ENCODE measurements around the gene BEND7. TPM values are rescaled to one million over a fixed set of nuclear protein-coding genes. Genes with fewer than 3 reads are reported as not detected.
"Not testable (repeated sequence)": the region's sequence is repeated elsewhere in the genome, so short reads cannot be mapped to it uniquely, and the experiment has no call there.

BEND7 gene
- total RNA-seq, 6 experiments from 2014 or later, result 0.14 to 2.0 (median 0.49) TPM

DNA sequence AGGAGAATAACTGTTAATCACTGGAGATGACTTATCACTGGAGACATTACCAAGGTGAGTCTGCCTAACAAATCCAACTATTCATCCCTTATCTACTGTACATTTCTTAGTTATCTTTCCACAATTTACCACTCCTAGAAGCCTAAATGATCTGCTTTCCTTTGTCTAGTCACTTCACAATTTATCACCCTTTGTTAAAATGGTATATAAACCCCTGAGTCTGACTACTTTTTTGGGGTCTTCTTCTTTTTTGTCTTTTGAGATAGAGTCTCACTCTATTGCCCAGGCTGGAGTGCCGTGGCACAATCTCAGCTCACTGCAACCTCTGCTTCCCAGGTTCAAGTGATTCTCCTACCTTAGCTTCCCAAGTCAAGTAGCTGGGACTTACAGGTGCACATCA is 114.7 kb downstream of the BEND7 start:
- Mint-ChIP-seq H3K36me3 (ENCODE audit: low read depth) (no peaks in the 10 kb centered on the region), H3K9me3 (no peaks in the 10 kb centered on the region), H3K27me3 (ENCODE audit: insufficient read depth) (peaks cover 25% of the 10 kb centered on the region), H3K27ac (no peak overlapping the region), H3K4me1 (ENCODE audit: low read depth) (no peaks in the 10 kb centered on the region), H3K4me3 (no peak overlapping the region)
- DNase-seq, result no peak
- TF ChIP-seq, protein P1, sequence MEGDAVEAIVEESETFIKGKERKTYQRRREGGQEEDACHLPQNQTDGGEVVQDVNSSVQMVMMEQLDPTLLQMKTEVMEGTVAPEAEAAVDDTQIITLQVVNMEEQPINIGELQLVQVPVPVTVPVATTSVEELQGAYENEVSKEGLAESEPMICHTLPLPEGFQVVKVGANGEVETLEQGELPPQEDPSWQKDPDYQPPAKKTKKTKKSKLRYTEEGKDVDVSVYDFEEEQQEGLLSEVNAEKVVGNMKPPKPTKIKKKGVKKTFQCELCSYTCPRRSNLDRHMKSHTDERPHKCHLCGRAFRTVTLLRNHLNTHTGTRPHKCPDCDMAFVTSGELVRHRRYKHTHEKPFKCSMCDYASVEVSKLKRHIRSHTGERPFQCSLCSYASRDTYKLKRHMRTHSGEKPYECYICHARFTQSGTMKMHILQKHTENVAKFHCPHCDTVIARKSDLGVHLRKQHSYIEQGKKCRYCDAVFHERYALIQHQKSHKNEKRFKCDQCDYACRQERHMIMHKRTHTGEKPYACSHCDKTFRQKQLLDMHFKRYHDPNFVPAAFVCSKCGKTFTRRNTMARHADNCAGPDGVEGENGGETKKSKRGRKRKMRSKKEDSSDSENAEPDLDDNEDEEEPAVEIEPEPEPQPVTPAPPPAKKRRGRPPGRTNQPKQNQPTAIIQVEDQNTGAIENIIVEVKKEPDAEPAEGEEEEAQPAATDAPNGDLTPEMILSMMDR (IDR thresholded peaks at IDR 0.05), result no peak

DNA sequence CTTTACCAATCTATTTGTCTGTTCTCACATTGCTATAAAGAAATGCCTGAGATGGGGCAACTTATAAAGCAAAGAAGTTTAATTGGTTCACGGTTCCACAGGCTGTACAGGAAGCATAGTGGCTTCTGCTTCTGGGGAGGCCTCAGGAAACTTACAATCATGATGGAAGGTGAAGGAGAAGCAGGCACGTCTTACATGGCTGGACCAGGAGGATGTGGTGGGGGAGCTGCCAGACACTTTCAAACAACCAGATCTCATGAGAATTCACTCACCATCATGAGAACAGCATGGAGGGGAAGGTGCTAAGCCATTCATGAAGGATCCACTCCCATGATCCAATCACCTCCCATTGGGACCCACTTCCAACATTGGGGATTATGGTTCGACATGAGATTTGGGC is 115.9 kb downstream of the BEND7 start:
- TF ChIP-seq, protein P1 (IDR thresholded peaks at IDR 0.05), result no peak
- no peaks in the 10 kb centered on the region for H3K9me3 Mint-ChIP-seq

DNA sequence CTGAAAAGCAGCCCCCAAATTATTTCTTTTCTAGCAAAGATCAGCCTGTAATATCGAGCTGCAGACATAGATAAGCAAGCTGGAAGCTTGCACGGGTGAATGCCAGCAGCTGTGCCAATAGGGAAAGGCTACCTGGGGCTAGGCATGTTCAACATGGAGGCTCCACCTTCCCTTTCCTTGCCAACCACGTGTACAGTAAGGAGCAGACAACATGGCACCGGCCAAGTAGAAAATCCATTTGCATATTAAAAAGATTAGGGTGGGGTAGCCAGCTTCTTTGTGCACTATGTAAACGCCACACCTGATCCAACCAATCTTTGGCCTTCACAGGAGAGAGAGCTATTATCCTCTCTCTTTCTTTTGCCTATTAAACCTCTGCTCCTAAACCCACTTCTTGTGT is 124.0 kb downstream of the BEND7 start:
- no peak for DNase-seq
- Mint-ChIP-seq H3K4me3 (no peak overlapping the region), H3K27ac (no peak overlapping the region), H3K36me3 (ENCODE audit: low read depth) (no peaks in the 10 kb centered on the region), H3K4me1 (ENCODE audit: low read depth) (no peaks in the 10 kb centered on the region), H3K9me3 (peaks cover 7% of the 10 kb centered on the region; the same call in 1 of the 2 replicates), H3K27me3 (ENCODE audit: insufficient read depth) (peaks cover 35% of the 10 kb centered on the region)
- TF ChIP-seq, protein P1 (IDR thresholded peaks at IDR 0.05), result no peak

More for the DNA sequence above, 115.9 kb downstream of the BEND7 start:
- Mint-ChIP-seq H3K4me1 (ENCODE audit: low read depth) (no peaks in the 10 kb centered on the region), H3K4me3 (no peak overlapping the region), H3K27me3 (ENCODE audit: insufficient read depth) (peaks cover 22% of the 10 kb centered on the region), H3K36me3 (ENCODE audit: low read depth) (no peaks in the 10 kb centered on the region), H3K27ac (no peak overlapping the region)
- no peak for DNase-seq

DNA sequence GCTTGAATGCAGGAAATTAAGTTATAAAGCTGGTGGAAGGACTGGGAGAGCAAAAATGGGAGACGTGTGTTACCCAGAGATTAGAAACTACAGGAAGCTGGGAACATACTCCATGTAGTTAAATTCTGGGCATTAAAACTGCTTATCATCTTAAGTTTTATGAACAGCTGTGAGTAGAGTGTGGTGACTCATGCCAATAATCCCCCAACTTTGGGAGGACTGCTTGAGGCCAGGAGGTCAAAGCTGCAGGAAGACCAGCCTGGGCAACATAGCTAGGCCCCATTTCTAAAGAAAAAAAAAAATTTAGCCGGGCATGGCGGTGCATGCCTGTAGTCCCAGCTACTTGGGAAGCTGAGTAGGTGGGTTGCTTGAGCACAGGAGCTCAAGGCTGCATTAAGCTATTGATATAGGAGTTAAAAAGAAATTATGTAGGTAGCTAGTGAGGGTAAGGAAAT is 124.5 kb downstream of the BEND7 start:
- H3K27ac Mint-ChIP-seq, result no peak overlapping the region
- TF ChIP-seq, protein P1 (IDR thresholded peaks at IDR 0.05), result no peak
- DNase-seq, result no peak
- H3K9me3 Mint-ChIP-seq, result peaks cover 7% of the 10 kb centered on the region; the same call in 1 of the 2 replicates
- H3K36me3 Mint-ChIP-seq (ENCODE audit: low read depth), result no peaks in the 10 kb centered on the region
- H3K4me3 Mint-ChIP-seq, result no peak overlapping the region
- peaks cover 37% of the 10 kb centered on the region for H3K27me3 Mint-ChIP-seq (ENCODE audit: insufficient read depth)
- no peaks in the 10 kb centered on the region for H3K4me1 Mint-ChIP-seq (ENCODE audit: low read depth)

DNA sequence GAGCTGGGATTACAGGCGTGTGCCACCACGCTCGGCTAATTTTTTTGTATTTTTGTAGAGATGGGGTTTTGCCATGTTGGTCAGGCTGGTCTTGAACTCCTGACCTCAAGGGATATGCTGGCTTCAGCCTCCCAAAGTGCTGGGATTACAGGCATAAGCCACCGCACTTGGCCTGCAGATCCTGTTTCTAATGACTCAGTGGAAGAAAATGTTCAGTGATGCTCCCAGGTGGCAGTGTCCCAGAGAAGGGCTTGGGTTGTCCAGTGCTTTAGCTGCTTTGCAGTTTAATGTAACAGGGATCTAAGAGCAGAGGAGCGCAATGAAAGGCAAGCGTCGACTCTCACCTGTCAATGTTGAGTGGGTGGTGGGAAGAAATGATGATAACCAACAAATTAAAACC is 125.4 kb downstream of the BEND7 start:
- not testable (repeated sequence) for H3K4me3 Mint-ChIP-seq; H3K36me3 Mint-ChIP-seq (ENCODE audit: low read depth); H3K27ac Mint-ChIP-seq; DNase-seq; H3K9me3 Mint-ChIP-seq; H3K4me1 Mint-ChIP-seq (ENCODE audit: low read depth)
- peaks cover 37% of the 10 kb centered on the region for H3K27me3 Mint-ChIP-seq (ENCODE audit: insufficient read depth)

DNA sequence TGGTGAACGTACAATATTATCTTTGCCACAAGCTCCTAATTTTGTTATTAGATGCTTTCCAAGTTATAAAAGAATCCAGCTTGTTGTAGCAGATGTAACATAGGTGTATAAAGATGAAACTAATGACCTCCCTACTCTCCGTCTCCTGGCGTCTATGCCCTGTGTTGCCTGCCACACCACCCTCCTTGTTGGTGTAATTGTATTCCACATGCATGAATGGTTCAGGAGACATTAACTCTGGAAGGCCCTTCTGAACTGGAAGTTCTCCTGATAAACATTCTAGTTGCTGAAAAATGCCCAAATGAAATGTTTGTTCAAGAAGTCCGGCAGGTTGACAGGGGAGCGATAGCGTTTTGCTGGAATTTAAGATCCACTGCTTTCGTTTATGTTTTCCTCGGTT is 126.8 kb downstream of the BEND7 start:
- H3K36me3 Mint-ChIP-seq (ENCODE audit: low read depth), result no peaks in the 10 kb centered on the region
- TF ChIP-seq, protein P1 (IDR thresholded peaks at IDR 0.05), result no peak

More for the DNA sequence above, 126.8 kb downstream of the BEND7 start:
- Mint-ChIP-seq H3K27me3 (ENCODE audit: insufficient read depth) (peaks cover 28% of the 10 kb centered on the region), H3K9me3 (peaks cover 7% of the 10 kb centered on the region; the same call in 1 of the 2 replicates), H3K4me1 (ENCODE audit: low read depth) (no peaks in the 10 kb centered on the region), H3K4me3 (no peak overlapping the region), H3K27ac (no peak overlapping the region)
- no peak for DNase-seq
